Mesendoderm (in vitro differentiated cells): ENCODE results near the gene MFNG.
"Not testable (repeated sequence)": the region's sequence is repeated elsewhere in the genome, so short reads cannot be mapped to it uniquely, and the experiment has no call there.

ENCODE experiments used
- DNase-seq: peaks from one replicate; pipeline ENCODE4 v3.0.0; 2013
- H2AK5ac ChIP-seq: 2 replicates; pipeline ENCODE4 v1.6.1; 2013; ENCODE audit warnings: low read length, inconsistent platforms
- H2BK120ac ChIP-seq: 2 replicates; pipeline ENCODE4 v1.6.1; 2013; ENCODE audit warnings: low read depth, mild to moderate bottlenecking, low read length, moderate library complexity, mixed read lengths
- H2BK15ac ChIP-seq: replicated peaks from 2 replicates; pipeline ENCODE4 v1.6.1; 2013; ENCODE audit warnings: low read depth, mild to moderate bottlenecking, moderate library complexity
- H2BK5ac ChIP-seq: 2 replicates; pipeline ENCODE4 v1.6.1; 2013; ENCODE audit warnings: low read length, inconsistent platforms
- H3K18ac ChIP-seq: 2 replicates; pipeline ENCODE4 v1.6.1; 2013; ENCODE audit warnings: mild to moderate bottlenecking, low read length, mixed read lengths
- H3K23ac ChIP-seq: one replicate; pipeline ENCODE4 v1.6.1; 2013; ENCODE audit warnings: low read length
- H3K27ac ChIP-seq: 2 replicates; pipeline ENCODE4 v1.5.1; 2013; ENCODE audit warnings: low read depth, mild to moderate bottlenecking, inconsistent platforms, low read length, moderate library complexity
- H3K27me3 ChIP-seq: 2 replicates; pipeline ENCODE4 v1.6.1; 2013; ENCODE audit warnings: low read length, control low read depth, mild to moderate bottlenecking, inconsistent platforms; ENCODE audit not compliant: insufficient read depth, poor library complexity
- H3K36me3 ChIP-seq: 2 replicates; pipeline ENCODE4 v1.6.1; 2013; ENCODE audit warnings: low read length, inconsistent platforms; ENCODE audit not compliant: control insufficient read depth, insufficient read depth
- H3K4ac ChIP-seq: one replicate; pipeline ENCODE4 v1.6.1; 2013; ENCODE audit warnings: low read depth, mild to moderate bottlenecking, low read length, moderate library complexity
- H3K4me1 ChIP-seq: 2 replicates; pipeline ENCODE4 v1.6.1; 2013; ENCODE audit warnings: low read depth, low read length, inconsistent platforms; ENCODE audit not compliant: control insufficient read depth
- H3K4me2 ChIP-seq: 2 replicates; pipeline ENCODE4 v1.6.1; 2013; ENCODE audit warnings: low read length
- H3K4me3 ChIP-seq: 2 replicates; pipeline ENCODE4 v1.5.1; 2013; ENCODE audit warnings: mild to moderate bottlenecking, low read length
- H3K56ac ChIP-seq: one replicate; pipeline ENCODE4 v1.6.1; 2013; ENCODE audit warnings: low read length
- H3K79me1 ChIP-seq: 2 replicates; pipeline ENCODE4 v1.6.1; 2013; ENCODE audit warnings: low read length, inconsistent platforms
- H3K79me2 ChIP-seq: 2 replicates; pipeline ENCODE4 v1.6.1; 2013; ENCODE audit warnings: mild to moderate bottlenecking, low read length; ENCODE audit not compliant: control insufficient read depth, insufficient read depth
- H3K9ac ChIP-seq: 2 replicates; pipeline ENCODE4 v1.6.1; 2013; ENCODE audit warnings: low read length, inconsistent platforms
- H4K5ac ChIP-seq: one replicate; pipeline ENCODE4 v1.6.1; 2013; ENCODE audit warnings: low read length
- H4K8ac ChIP-seq: one replicate; pipeline ENCODE4 v1.6.1; 2013; ENCODE audit warnings: low read depth, mild to moderate bottlenecking, control low read depth, low read length, moderate library complexity
- WGBS: extraction: QIAGEN DNeasy Blood & Tissue Kit; methylation state at CpG from one replicate; pipeline ENCODE4 v1.1.7; 2013; ENCODE audit warnings: low lambda C conversion rate, missing lambda C conversion rate; ENCODE audit not compliant: insufficient coverage; ENCODE audit errors: extremely low coverage; 5-methylcytosine and 5-hydroxymethylcytosine counted together

MFNG gene

DNA sequence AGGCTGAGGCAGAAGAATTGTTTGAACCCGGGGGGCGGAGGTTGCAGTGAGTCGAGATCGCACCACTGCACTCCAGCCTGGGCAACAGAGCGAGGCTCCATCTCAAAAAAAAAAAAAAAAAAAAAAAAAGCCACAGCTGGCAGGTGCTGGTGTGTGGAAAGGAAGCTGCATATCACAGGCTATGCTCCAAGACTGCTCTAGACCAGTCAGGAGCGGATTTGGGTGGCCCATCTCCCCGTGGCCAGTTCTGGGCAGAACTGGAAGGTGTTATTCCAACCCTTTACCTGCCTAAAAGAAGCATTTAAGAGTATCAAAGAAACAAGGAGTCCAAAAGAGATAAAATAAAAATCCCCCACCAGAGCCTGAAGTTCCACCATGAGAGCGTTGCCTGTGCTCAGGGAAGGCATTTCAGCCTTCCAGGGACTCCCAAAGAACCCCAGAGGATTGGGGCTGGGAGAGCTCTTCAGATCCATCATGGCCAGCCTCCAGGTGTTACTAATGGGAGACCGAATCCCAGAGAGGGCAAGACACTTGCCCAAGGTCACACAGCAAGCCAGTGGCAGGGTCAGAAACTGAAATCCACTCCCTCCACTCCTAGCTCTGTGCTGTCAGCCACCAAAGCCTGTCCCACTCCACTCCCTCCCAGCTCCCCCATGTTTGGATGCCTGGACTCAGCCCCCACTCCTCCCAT, 14.3 kb downstream of the MFNG start:
- DNase-seq, result no peak
- H3K9ac ChIP-seq, result no peak overlapping the region
- no CpG with 5 or more reads among the region's 9 CpGs for WGBS
- H3K4me2 ChIP-seq, result no peak overlapping the region
- H2AK5ac ChIP-seq, result no peak overlapping the region
- no peak overlapping the region for H3K18ac ChIP-seq
- H3K36me3 ChIP-seq, result no peaks in the 10 kb centered on the region
- no peak overlapping the region for H4K8ac ChIP-seq
- H3K4me3 ChIP-seq, result no peak overlapping the region
- H3K23ac ChIP-seq, result no peak overlapping the region
- H2BK5ac ChIP-seq, result no peak overlapping the region
- H3K79me2 ChIP-seq, result no peaks in the 10 kb centered on the region
- no peak overlapping the region for H2BK15ac ChIP-seq
- H3K56ac ChIP-seq, result no peak overlapping the region
- no peaks in the 10 kb centered on the region for H3K79me1 ChIP-seq
- no peaks in the 10 kb centered on the region for H3K27me3 ChIP-seq
- no peak overlapping the region for H3K27ac ChIP-seq
- no peak overlapping the region for H4K5ac ChIP-seq
- H2BK120ac ChIP-seq, result no peak overlapping the region
- no peaks in the 10 kb centered on the region for H3K4me1 ChIP-seq
- H3K4ac ChIP-seq, result no peak overlapping the region

DNA sequence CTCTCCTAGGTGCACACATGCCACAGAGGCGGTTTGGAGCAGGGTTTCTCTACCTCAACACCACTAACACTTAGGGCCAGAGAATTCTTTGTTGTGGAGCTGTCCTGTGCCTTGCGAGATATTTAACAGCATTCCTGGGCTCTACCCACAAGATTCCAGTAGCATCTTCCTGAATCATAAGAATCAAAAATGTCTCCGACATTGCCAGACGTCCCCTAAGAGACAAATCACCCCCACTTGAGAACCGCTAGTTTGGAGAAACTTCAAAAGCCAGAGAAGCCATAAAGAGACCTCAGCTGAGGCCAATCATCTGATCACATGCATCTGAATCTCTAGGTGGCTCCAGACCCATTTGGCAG, 16.1 kb downstream of the MFNG start:
- Histone ChIP-seq H3K9ac (no peak overlapping the region), H3K56ac (no peak overlapping the region), H4K5ac (no peak overlapping the region), H3K4me1 (no peaks in the 10 kb centered on the region), H4K8ac (no peak overlapping the region), H2BK15ac (no peak overlapping the region), H3K27me3 (no peaks in the 10 kb centered on the region), H3K27ac (no peak overlapping the region), H3K4me2 (no peak overlapping the region), H3K36me3 (no peaks in the 10 kb centered on the region), H3K79me2 (no peaks in the 10 kb centered on the region), H2BK5ac (no peak overlapping the region), H2AK5ac (no peak overlapping the region), H3K4ac (no peak overlapping the region), H3K23ac (no peak overlapping the region), H2BK120ac (no peak overlapping the region), H3K79me1 (no peaks in the 10 kb centered on the region), H3K18ac (no peak overlapping the region), H3K4me3 (no peak overlapping the region)
- DNase-seq, result no peak
- no CpG with 5 or more reads among the region's 5 CpGs for WGBS

DNA sequence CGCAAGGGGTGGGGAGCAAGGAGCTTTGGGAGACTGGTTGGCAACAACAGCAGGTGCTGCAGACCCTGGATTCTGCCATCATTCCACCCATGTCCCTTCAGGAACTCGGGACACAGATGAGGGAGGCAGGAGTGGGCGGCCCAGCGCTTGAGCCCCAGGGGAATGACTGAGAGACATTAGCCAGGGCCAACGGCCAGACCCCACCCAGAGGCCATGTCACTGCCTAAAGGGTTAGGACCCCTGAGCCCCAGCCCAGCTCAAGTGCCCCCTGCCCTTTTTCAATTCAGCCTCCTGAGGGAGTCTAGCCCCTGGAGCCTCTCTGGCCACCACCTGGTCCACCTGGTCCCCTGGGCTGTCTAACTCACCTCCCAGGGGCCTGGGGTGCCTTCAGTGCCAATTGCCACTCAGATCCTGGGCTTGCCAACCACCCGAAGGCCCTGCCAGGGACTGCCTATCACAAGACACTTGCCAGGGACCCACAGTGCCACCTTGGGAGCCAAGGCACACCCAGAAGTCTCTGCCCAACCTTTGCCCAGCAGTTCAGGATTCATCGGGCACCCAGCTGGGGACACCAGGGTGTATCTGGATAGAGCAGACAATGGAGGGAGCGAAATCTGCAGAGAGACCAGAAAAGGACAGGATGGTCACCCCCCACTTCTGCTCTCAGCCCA, 16.6 kb downstream of the MFNG start:
- no peak overlapping the region for H2BK120ac ChIP-seq
- DNase-seq, result no peak
- no peaks in the 10 kb centered on the region for H3K36me3 ChIP-seq
- H2AK5ac ChIP-seq, result no peak overlapping the region
- H3K79me2 ChIP-seq, result no peaks in the 10 kb centered on the region
- WGBS, result no CpG with 5 or more reads among the region's 8 CpGs
- no peak overlapping the region for H3K27ac ChIP-seq
- no peak overlapping the region for H4K5ac ChIP-seq
- no peak overlapping the region for H3K23ac ChIP-seq
- H3K56ac ChIP-seq, result no peak overlapping the region
- no peaks in the 10 kb centered on the region for H3K27me3 ChIP-seq
- no peak overlapping the region for H2BK15ac ChIP-seq
- H3K4me3 ChIP-seq, result no peak overlapping the region
- H3K4ac ChIP-seq, result no peak overlapping the region
- H3K18ac ChIP-seq, result no peak overlapping the region
- H3K4me2 ChIP-seq, result no peak overlapping the region
- no peaks in the 10 kb centered on the region for H3K79me1 ChIP-seq
- no peak overlapping the region for H3K9ac ChIP-seq
- H2BK5ac ChIP-seq, result no peak overlapping the region
- no peak overlapping the region for H4K8ac ChIP-seq
- H3K4me1 ChIP-seq, result no peaks in the 10 kb centered on the region

DNA sequence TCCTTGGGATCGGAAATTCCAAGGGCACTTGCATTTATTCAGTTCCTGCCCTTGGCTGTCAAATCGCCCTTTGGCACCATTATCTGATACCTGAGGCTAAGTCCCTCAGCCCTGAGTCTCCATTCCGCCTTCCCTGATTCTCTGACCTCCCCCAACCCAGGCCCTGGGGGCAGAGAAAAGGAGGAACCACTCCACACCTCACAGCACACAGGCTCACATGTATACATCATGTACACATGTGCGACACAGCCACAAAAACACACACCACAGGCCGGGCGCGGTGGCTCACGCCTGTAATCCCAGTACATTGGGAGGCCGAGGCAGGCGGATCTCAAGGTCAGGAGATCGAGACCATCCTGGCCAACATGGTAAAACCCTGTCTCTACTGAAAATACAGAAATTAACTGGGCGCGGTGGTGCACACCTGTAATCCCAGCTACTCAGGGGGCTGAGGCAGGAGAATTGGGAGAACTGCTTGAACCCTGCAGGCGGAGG, 17.9 kb downstream of the MFNG start:
- not testable (repeated sequence) for H3K36me3 ChIP-seq, H2BK15ac ChIP-seq, H3K27me3 ChIP-seq, H4K8ac ChIP-seq, H3K4me1 ChIP-seq, H3K79me1 ChIP-seq, H2BK5ac ChIP-seq, DNase-seq, H3K27ac ChIP-seq, H3K56ac ChIP-seq, H2BK120ac ChIP-seq, H4K5ac ChIP-seq, H3K4me3 ChIP-seq, H3K4ac ChIP-seq, H3K4me2 ChIP-seq, H2AK5ac ChIP-seq, H3K9ac ChIP-seq, H3K79me2 ChIP-seq, H3K23ac ChIP-seq, H3K18ac ChIP-seq
- no CpG with 5 or more reads among the region's 14 CpGs for WGBS

DNA sequence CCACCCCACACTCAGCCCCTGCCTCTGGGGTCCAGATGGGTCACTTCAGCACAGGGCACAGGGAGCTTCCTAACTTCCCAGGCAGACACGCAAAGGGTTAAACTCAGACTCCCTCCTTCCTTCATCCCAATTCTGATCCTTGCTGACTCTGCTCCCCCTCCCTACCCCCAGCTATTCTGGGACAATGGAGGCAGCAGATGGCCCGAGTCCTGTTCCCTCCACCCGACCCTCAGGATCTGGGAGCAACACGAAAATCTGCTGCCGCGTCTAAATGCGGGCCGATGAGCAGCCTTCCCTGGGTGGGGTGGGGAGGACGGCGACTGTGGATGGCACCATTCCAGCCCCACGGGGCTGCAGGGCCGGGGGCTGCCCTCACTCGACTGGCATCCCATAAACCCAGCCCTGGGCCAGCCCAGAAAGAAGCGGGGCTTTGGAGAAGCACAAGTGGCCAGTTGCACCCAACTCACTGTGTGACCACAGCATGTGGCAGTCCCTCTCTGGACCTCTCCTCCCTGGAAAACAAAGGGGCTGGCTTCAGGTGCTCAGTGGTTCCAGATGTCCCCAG, 18.7 kb downstream of the MFNG start:
- Histone ChIP-seq H3K4me3 (no peak overlapping the region), H2BK15ac (no peak overlapping the region)
- no CpG with 5 or more reads among the region's 14 CpGs for WGBS

More for the DNA sequence above, 18.7 kb downstream of the MFNG start:
- Histone ChIP-seq H3K56ac (no peak overlapping the region), H3K27me3 (no peaks in the 10 kb centered on the region), H2AK5ac (no peak overlapping the region), H3K23ac (no peak overlapping the region), H3K4me2 (no peak overlapping the region), H4K8ac (no peak overlapping the region), H3K79me1 (no peaks in the 10 kb centered on the region), H2BK5ac (no peak overlapping the region), H3K36me3 (no peaks in the 10 kb centered on the region), H3K9ac (no peak overlapping the region), H3K4ac (no peak overlapping the region), H3K79me2 (no peaks in the 10 kb centered on the region), H2BK120ac (no peak overlapping the region), H3K18ac (no peak overlapping the region), H4K5ac (no peak overlapping the region), H3K27ac (no peak overlapping the region), H3K4me1 (no peaks in the 10 kb centered on the region)
- no peak for DNase-seq
